GM18861 (cell line): Measurements from ENCODE around the gene GPATCH8.
"Not testable (repeated sequence)": the region's sequence is repeated elsewhere in the genome, so short reads cannot be mapped to it uniquely, and the experiment has no call there.

ENCODE experiments used
- ATAC-seq: cut with Tn5 transposase; IDR thresholded peaks from one replicate; pipeline ENCODE4 v1.9.1; 2021; ENCODE audit not compliant: unreplicated experiment

The GPATCH8 gene

GRCh38 chr17:44503147-44504029 lies at the start of gene GPATCH8:
Gene GPATCH8 (minus strand): TSS chr17:44503406. CDS start chr17:44503370, 36 bp downstream.
- ATAC-seq = peak; percentile 78

- ATAC-seq = no peak
Measured at GRCh38 chr17:44552361-44552760, 49.2 kb upstream of the GPATCH8 start.

GRCh38 chr17:44549686-44550085 lies 46.5 kb upstream of the GPATCH8 start:
- no peak for ATAC-seq

GRCh38 chr17:44548376-44549230 lies 45.4 kb upstream of the GPATCH8 start:
- no peak for ATAC-seq

GRCh38 chr17:44547625-44548267 lies 44.5 kb upstream of the GPATCH8 start:
- no peak for ATAC-seq

- ATAC-seq = no peak
Measured at GRCh38 chr17:44546671-44547606, 43.7 kb upstream of the GPATCH8 start.

- ATAC-seq = no peak
Measured at GRCh38 chr17:44543905-44544523, 40.8 kb upstream of the GPATCH8 start.

GRCh38 chr17:44543213-44543904 lies 40.2 kb upstream of the GPATCH8 start:
- no peak for ATAC-seq

- no peak for ATAC-seq
Measured at GRCh38 chr17:44541884-44542581, 38.8 kb upstream of the GPATCH8 start.

GRCh38 chr17:44540246-44541084 lies 37.3 kb upstream of the GPATCH8 start:
- no peak for ATAC-seq

GRCh38 chr17:44539673-44540072 lies 36.5 kb upstream of the GPATCH8 start:
- ATAC-seq = no peak

GRCh38 chr17:44537922-44538321 lies 34.7 kb upstream of the GPATCH8 start:
- not testable (repeated sequence) for ATAC-seq

- ATAC-seq = no peak
Measured at GRCh38 chr17:44536090-44536953, 33.1 kb upstream of the GPATCH8 start.

- ATAC-seq = no peak
Measured at GRCh38 chr17:44533533-44534246, 30.5 kb upstream of the GPATCH8 start.

- no peak for ATAC-seq
Measured at GRCh38 chr17:44530896-44531418, 27.8 kb upstream of the GPATCH8 start.

GRCh38 chr17:44529864-44530263 lies 26.7 kb upstream of the GPATCH8 start:
- no peak for ATAC-seq
